ENCODE data around the gene PLXNA2.

Gene PLXNA2

DNA sequence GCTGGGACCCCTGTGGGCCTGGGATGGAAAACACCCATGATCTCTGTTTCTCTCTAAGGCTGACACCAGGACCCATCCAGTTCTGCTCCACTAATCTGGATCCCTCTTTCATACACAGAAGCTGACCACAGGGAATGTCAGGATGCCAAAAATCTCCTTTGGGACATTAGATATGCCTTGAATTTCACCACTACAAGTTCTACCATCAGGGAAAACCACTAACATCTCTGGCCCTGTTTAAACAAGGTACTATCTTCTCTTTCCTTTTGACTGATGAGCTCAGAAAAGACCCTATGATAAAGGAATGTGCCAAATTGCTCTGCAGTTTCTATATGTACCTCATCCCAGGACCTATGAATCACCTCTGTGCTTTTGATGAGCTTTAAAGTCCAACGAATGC lies 10.2 kb upstream of the PLXNA2 start:
- H2BK15ac ChIP-seq (ENCODE audit: low read length) = no peak overlapping the region
- H3K18ac ChIP-seq (ENCODE audit: low read length) = no peak overlapping the region
- no peak overlapping the region for H4K8ac ChIP-seq (ENCODE audit: low read depth, low read length)
- H2BK120ac ChIP-seq (ENCODE audit: low read depth, low read length) = no peak overlapping the region
- H3K9me3 ChIP-seq (replicated peaks in 1 of 2; ENCODE audit: control insufficient read depth in 2 of 2, insufficient read depth in 1 of 2, low read depth in 1 of 2, low read length in 2 of 2) = no peaks in the 10 kb centered on the region
- no peak overlapping the region for H3K27ac ChIP-seq (replicated peaks; ENCODE audit: low read length)
- H3K36me3 ChIP-seq (replicated peaks in 1 of 2; ENCODE audit: control insufficient read depth in 2 of 2, insufficient read depth in 2 of 2, low read length in 2 of 2) = no peaks in the 10 kb centered on the region
- H2AK5ac ChIP-seq (ENCODE audit: low read depth, low read length) = no peak overlapping the region
- no peak overlapping the region for H3K14ac ChIP-seq (ENCODE audit: low read length)
- H3K27me3 ChIP-seq (ENCODE audit: control insufficient read depth in 3 of 3, insufficient read depth in 3 of 3, low read depth in 1 of 3, low read length in 3 of 3) = peaks cover 0 to 42% (median 0%) of the 10 kb centered on the region in 3 experiments
- no peak overlapping the region for H3K9ac ChIP-seq (ENCODE audit: low read depth, low read length, poor library complexity)
- H2BK5ac ChIP-seq (ENCODE audit: low read length) = no peak overlapping the region
- H3K4ac ChIP-seq (ENCODE audit: low read length) = no peak overlapping the region
- no peak for DNase-seq (ENCODE audit: low spot score)
- H2BK12ac ChIP-seq (ENCODE audit: low read length) = no peak overlapping the region
- H3K4me3 ChIP-seq (ENCODE audit: low read length in 2 of 2) = no peak overlapping the region
- peaks cover 2% of the 10 kb centered on the region for H3K79me1 ChIP-seq (ENCODE audit: low read depth, low read length)
- no peak overlapping the region for H3K23ac ChIP-seq (ENCODE audit: low read depth, low read length, poor library complexity)
- no peak overlapping the region for H4K91ac ChIP-seq (ENCODE audit: low read depth, low read length, poor library complexity)
- no peak overlapping the region for H3K4me2 ChIP-seq (ENCODE audit: insufficient read depth, low read length, poor library complexity, severe bottlenecking)
- H3K4me1 ChIP-seq (ENCODE audit: control insufficient read depth in 2 of 2, insufficient read depth in 1 of 2, low read depth in 1 of 2, low read length in 2 of 2) = peaks cover 2 to 22% of the 10 kb centered on the region in 2 donors
- WGBS, 2 donors (ENCODE audit: extremely low coverage in 2 of 2, insufficient read length in 2 of 2, insufficient replicate concordance in 1 of 2) = no CpG with 5 or more reads among the region's 1 CpG
- no peak overlapping the region for H2AFZ ChIP-seq (ENCODE audit: low read length)

DNA sequence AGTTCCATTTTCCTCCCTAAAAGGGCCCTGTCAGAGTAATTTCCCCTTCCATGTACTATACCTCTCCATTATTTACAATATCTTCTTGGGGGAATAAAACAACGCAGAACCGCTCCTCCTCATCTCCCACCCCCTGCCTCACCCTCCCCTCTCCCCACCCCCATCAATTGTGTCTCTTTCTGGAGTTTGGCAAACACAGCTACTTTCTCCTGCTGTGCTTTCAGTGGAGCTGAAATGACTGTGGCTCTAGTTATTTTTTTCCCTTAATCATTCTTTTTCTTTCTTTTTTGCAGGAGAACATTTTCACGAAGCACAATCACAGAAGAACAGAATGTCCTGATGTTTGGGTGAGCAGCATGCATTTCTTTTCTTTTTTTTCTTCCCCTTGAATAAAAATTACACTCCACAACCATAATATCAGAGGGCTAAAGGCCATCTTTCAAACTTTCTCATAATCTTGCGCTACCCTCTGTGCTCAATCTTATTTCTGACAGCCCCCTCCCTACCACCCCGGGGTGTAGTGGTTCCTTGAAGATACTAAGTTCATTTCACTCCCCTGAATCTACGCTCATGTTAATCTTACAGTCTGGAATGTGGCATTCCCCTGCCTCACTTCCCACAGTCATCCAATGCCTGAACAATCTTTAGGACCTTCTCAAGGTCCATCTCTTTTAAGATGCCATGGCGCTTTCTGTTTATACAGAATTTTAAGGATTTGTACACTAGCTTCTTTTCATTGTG lies 8.8 kb upstream of the PLXNA2 start:
- no peak overlapping the region for H2BK5ac ChIP-seq (ENCODE audit: low read length)
- H3K79me1 ChIP-seq (ENCODE audit: low read depth, low read length) = peaks cover 2% of the 10 kb centered on the region
- H3K4ac ChIP-seq (ENCODE audit: low read length) = no peak overlapping the region
- no peak overlapping the region for H3K4me3 ChIP-seq (ENCODE audit: low read length in 2 of 2)
- peak overlapping the region; percentile 36 for H3K4me2 ChIP-seq (ENCODE audit: insufficient read depth, low read length, poor library complexity, severe bottlenecking)
- no peak overlapping the region for H3K9ac ChIP-seq (ENCODE audit: low read depth, low read length, poor library complexity)
- H4K91ac ChIP-seq (ENCODE audit: low read depth, low read length, poor library complexity) = no peak overlapping the region
- H3K27ac ChIP-seq (replicated peaks; ENCODE audit: low read length) = no peak overlapping the region
- no peaks in the 10 kb centered on the region for H3K9me3 ChIP-seq (replicated peaks in 1 of 2; ENCODE audit: control insufficient read depth in 2 of 2, insufficient read depth in 1 of 2, low read depth in 1 of 2, low read length in 2 of 2)
- H2BK12ac ChIP-seq (ENCODE audit: low read length) = no peak overlapping the region
- no peak overlapping the region for H2BK120ac ChIP-seq (ENCODE audit: low read depth, low read length)
- no peak for DNase-seq (ENCODE audit: low spot score)
- H3K23ac ChIP-seq (ENCODE audit: low read depth, low read length, poor library complexity) = no peak overlapping the region
- H2AK5ac ChIP-seq (ENCODE audit: low read depth, low read length) = no peak overlapping the region
- H3K27me3 ChIP-seq (ENCODE audit: control insufficient read depth in 3 of 3, insufficient read depth in 3 of 3, low read depth in 1 of 3, low read length in 3 of 3) = peaks cover 0 to 44% (median 0%) of the 10 kb centered on the region in 3 experiments
- no peak overlapping the region for H3K18ac ChIP-seq (ENCODE audit: low read length)
- no CpG with 5 or more reads among the region's 7 CpGs for WGBS, 2 donors (ENCODE audit: extremely low coverage in 2 of 2, insufficient read length in 2 of 2, insufficient replicate concordance in 1 of 2)
- no peak overlapping the region for H4K8ac ChIP-seq (ENCODE audit: low read depth, low read length)
- H2AFZ ChIP-seq (ENCODE audit: low read length) = no peak overlapping the region
- H3K4me1 ChIP-seq (ENCODE audit: control insufficient read depth in 2 of 2, insufficient read depth in 1 of 2, low read depth in 1 of 2, low read length in 2 of 2) = peaks cover 10 to 24% of the 10 kb centered on the region in 2 donors
- no peak overlapping the region for H2BK15ac ChIP-seq (ENCODE audit: low read length)
- no peak overlapping the region for H3K14ac ChIP-seq (ENCODE audit: low read length)
- no peaks in the 10 kb centered on the region for H3K36me3 ChIP-seq (replicated peaks in 1 of 2; ENCODE audit: control insufficient read depth in 2 of 2, insufficient read depth in 2 of 2, low read length in 2 of 2)

DNA sequence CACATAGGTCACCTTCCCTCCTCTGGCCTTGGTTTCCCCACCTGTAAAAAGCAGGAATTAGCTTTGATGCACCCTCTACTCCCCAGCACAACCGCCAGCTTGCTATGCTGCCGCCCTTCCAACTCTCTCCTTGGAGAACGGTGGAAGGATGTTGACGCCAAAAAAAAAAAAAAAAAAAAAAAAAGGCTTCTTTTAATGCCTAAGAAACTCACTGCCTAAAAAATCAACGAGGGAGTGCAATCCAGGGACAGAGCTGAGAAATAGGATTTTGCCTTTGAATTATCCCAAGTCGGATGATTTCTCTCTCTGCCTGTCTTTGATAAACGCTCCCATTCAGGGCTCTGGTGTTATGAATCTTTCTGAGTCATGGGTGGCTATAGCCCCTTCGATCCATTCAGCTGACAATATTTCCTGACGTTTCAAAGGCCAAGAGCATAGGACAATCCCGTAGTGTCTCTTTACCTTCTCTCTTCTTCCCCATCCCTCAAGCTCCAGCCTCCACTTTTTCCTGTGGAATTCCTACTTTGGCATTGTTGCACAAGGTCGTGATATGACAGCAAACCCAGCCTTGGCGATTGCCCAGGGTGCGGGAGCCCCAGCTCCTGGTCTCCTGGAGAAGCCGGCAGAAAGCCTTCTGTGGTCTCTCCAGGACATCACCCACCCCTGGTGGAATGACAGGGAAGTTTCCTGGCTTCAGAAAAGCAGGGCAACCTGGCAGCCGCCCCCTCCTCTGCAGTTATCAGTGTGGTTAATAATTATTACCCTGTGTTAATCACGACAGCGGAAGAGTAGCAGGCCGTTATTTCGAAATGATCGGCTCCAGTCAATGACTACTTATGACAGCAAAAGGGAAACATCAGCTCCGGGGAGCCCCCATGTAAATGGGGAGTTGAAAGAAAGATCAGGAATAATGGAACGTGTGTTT lies 8.0 kb upstream of the PLXNA2 start:
- H4K91ac ChIP-seq (ENCODE audit: low read depth, low read length, poor library complexity) = no peak overlapping the region
- H3K18ac ChIP-seq (ENCODE audit: low read length) = no peak overlapping the region
- no peak overlapping the region for H2BK12ac ChIP-seq (ENCODE audit: low read length)
- peaks cover 10 to 19% of the 10 kb centered on the region in 2 donors for H3K4me1 ChIP-seq (ENCODE audit: control insufficient read depth in 2 of 2, insufficient read depth in 1 of 2, low read depth in 1 of 2, low read length in 2 of 2)
- no peak overlapping the region for H2BK15ac ChIP-seq (ENCODE audit: low read length)
- no peak overlapping the region for H4K8ac ChIP-seq (ENCODE audit: low read depth, low read length)
- no peak overlapping the region for H2BK120ac ChIP-seq (ENCODE audit: low read depth, low read length)
- no peak for DNase-seq (ENCODE audit: low spot score)
- H3K9ac ChIP-seq (ENCODE audit: low read depth, low read length, poor library complexity) = no peak overlapping the region
- no CpG with 5 or more reads among the region's 22 CpGs for WGBS, 2 donors (ENCODE audit: extremely low coverage in 2 of 2, insufficient read length in 2 of 2, insufficient replicate concordance in 1 of 2)
- H3K79me1 ChIP-seq (ENCODE audit: low read depth, low read length) = peaks cover 2% of the 10 kb centered on the region
- H3K9me3 ChIP-seq (replicated peaks in 1 of 2; ENCODE audit: control insufficient read depth in 2 of 2, insufficient read depth in 1 of 2, low read depth in 1 of 2, low read length in 2 of 2) = no peaks in the 10 kb centered on the region
- no peak overlapping the region for H3K4me3 ChIP-seq (ENCODE audit: low read length in 2 of 2)
- H3K4ac ChIP-seq (ENCODE audit: low read length) = no peak overlapping the region
- peak overlapping the region; percentile 36 for H3K4me2 ChIP-seq (ENCODE audit: insufficient read depth, low read length, poor library complexity, severe bottlenecking)
- no peaks in the 10 kb centered on the region for H3K36me3 ChIP-seq (replicated peaks in 1 of 2; ENCODE audit: control insufficient read depth in 2 of 2, insufficient read depth in 2 of 2, low read length in 2 of 2)
- H3K27ac ChIP-seq (replicated peaks; ENCODE audit: low read length) = no peak overlapping the region
- no peak overlapping the region for H3K23ac ChIP-seq (ENCODE audit: low read depth, low read length, poor library complexity)
- no peak overlapping the region for H2AK5ac ChIP-seq (ENCODE audit: low read depth, low read length)
- no peak overlapping the region for H3K14ac ChIP-seq (ENCODE audit: low read length)
- no peak overlapping the region for H2AFZ ChIP-seq (ENCODE audit: low read length)
- no peak overlapping the region for H2BK5ac ChIP-seq (ENCODE audit: low read length)
- H3K27me3 ChIP-seq (ENCODE audit: control insufficient read depth in 3 of 3, insufficient read depth in 3 of 3, low read depth in 1 of 3, low read length in 3 of 3) = peaks cover 0 to 47% (median 0%) of the 10 kb centered on the region in 3 experiments

DNA sequence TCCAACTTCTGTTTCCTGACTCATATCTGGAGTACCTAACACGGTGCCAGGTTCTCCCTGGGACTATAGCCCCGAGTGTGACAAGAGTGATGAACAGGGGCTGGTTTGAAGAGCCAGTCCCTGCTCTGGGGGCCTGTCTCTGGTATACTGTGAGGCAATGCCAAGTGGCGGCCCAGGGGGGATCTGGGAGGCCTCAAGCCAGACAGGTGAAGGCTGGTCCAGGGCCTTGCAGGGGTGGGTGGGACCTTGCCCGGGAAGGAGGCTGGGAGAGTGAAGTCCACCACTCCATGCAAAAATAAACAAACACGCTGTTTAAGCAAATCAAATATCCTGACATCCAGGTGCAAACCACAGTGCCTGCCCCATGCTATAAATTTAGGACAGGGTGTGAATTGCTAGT lies 6.8 kb upstream of the PLXNA2 start:
- H2BK12ac ChIP-seq (ENCODE audit: low read length) = no peak overlapping the region

More for the DNA sequence above, 6.8 kb upstream of the PLXNA2 start:
- H3K27ac ChIP-seq (replicated peaks; ENCODE audit: low read length) = no peak overlapping the region
- H3K23ac ChIP-seq (ENCODE audit: low read depth, low read length, poor library complexity) = no peak overlapping the region
- DNase-seq (ENCODE audit: low spot score) = no peak
- peaks cover 2% of the 10 kb centered on the region for H3K79me1 ChIP-seq (ENCODE audit: low read depth, low read length)
- H3K36me3 ChIP-seq (replicated peaks in 1 of 2; ENCODE audit: control insufficient read depth in 2 of 2, insufficient read depth in 2 of 2, low read length in 2 of 2) = no peaks in the 10 kb centered on the region
- no peak overlapping the region for H3K9ac ChIP-seq (ENCODE audit: low read depth, low read length, poor library complexity)
- no peak overlapping the region for H3K14ac ChIP-seq (ENCODE audit: low read length)
- H3K27me3 ChIP-seq (ENCODE audit: control insufficient read depth in 3 of 3, insufficient read depth in 3 of 3, low read depth in 1 of 3, low read length in 3 of 3) = peaks cover 0 to 50% (median 0%) of the 10 kb centered on the region in 3 experiments
- H2AK5ac ChIP-seq (ENCODE audit: low read depth, low read length) = no peak overlapping the region
- H2BK120ac ChIP-seq (ENCODE audit: low read depth, low read length) = no peak overlapping the region
- WGBS, 2 donors (ENCODE audit: extremely low coverage in 2 of 2, insufficient read length in 2 of 2, insufficient replicate concordance in 1 of 2) = no CpG with 5 or more reads among the region's 5 CpGs
- no peak overlapping the region for H4K91ac ChIP-seq (ENCODE audit: low read depth, low read length, poor library complexity)
- H3K18ac ChIP-seq (ENCODE audit: low read length) = peak overlapping the region; percentile 45
- no peaks in the 10 kb centered on the region for H3K9me3 ChIP-seq (replicated peaks in 1 of 2; ENCODE audit: control insufficient read depth in 2 of 2, insufficient read depth in 1 of 2, low read depth in 1 of 2, low read length in 2 of 2)
- H2AFZ ChIP-seq (ENCODE audit: low read length) = no peak overlapping the region
- peaks cover 10 to 19% of the 10 kb centered on the region in 2 donors for H3K4me1 ChIP-seq (ENCODE audit: control insufficient read depth in 2 of 2, insufficient read depth in 1 of 2, low read depth in 1 of 2, low read length in 2 of 2)
- no peak overlapping the region for H2BK15ac ChIP-seq (ENCODE audit: low read length)
- H3K4me2 ChIP-seq (ENCODE audit: insufficient read depth, low read length, poor library complexity, severe bottlenecking) = no peak overlapping the region
- no peak overlapping the region for H3K4ac ChIP-seq (ENCODE audit: low read length)
- H2BK5ac ChIP-seq (ENCODE audit: low read length) = no peak overlapping the region
- H4K8ac ChIP-seq (ENCODE audit: low read depth, low read length) = no peak overlapping the region
- no peak overlapping the region for H3K4me3 ChIP-seq (ENCODE audit: low read length in 2 of 2)

Measured in neuronal stem cell (in vitro differentiated cells).